Activated T-helper 1 cell treated with anti-CD3 and anti-CD28 coated beads, Interleukin-2, amount 50 U/mL, for 16 hours (primary cell): ENCODE results near the gene RFXANK.
"Not testable (repeated sequence)": the region's sequence is repeated elsewhere in the genome, so short reads cannot be mapped to it uniquely, and the experiment has no call there.

Experiments used
- DNase-seq, 2 donors: peaks; one replicate each; pipeline ENCODE4 v3.0.0-alpha.2; 2020; ENCODE audit warnings: low read depth in 1 of 2, low spot score in 1 of 2

RFXANK gene

GRCh38 chr19:19192078-19192882 lies at the start of gene RFXANK, which contains the start of gene BORCS8:
RFXANK (plus strand) TSS chr19:19192258; CDS start chr19:19193947, 1,689 bp downstream.
BORCS8 (minus strand) TSS chr19:19192152; CDS start chr19:19192117, 35 bp downstream.
- DNase-seq = peak; percentile 97 to 98

- DNase-seq = no peak
Measured at GRCh38 chr19:19142347-19142746, 49.7 kb upstream of the RFXANK start.

- DNase-seq = no peak
Measured at GRCh38 chr19:19145281-19145680, 46.8 kb upstream of the RFXANK start.

GRCh38 chr19:19145684-19146608 lies 46.1 kb upstream of the RFXANK start:
- DNase-seq = peak; percentile 78 to 86

- no peak for DNase-seq
Measured at GRCh38 chr19:19146865-19147264, 45.2 kb upstream of the RFXANK start.

- DNase-seq = no peak
Measured at GRCh38 chr19:19147344-19147743, 44.7 kb upstream of the RFXANK start.

- not testable (repeated sequence) for DNase-seq
Measured at GRCh38 chr19:19148504-19148903, 43.6 kb upstream of the RFXANK start.

GRCh38 chr19:19149435-19149834 lies 42.6 kb upstream of the RFXANK start:
- DNase-seq = no peak

GRCh38 chr19:19151418-19151817 lies 40.6 kb upstream of the RFXANK start:
- no peak for DNase-seq

- no peak for DNase-seq
Measured at GRCh38 chr19:19152668-19153384, 39.2 kb upstream of the RFXANK start.

- no peak for DNase-seq
Measured at GRCh38 chr19:19154768-19155494, 37.1 kb upstream of the RFXANK start.

- DNase-seq = no peak
Measured at GRCh38 chr19:19155495-19156219, 36.4 kb upstream of the RFXANK start.

- DNase-seq = no peak
Measured at GRCh38 chr19:19157808-19158207, 34.2 kb upstream of the RFXANK start.

GRCh38 chr19:19159534-19159933 lies 32.5 kb upstream of the RFXANK start:
- DNase-seq = no peak

- DNase-seq = no peak
Measured at GRCh38 chr19:19160461-19161035, 31.5 kb upstream of the RFXANK start.

- no peak for DNase-seq
Measured at GRCh38 chr19:19162495-19162894, 29.6 kb upstream of the RFXANK start.

- no peak for DNase-seq
Measured at GRCh38 chr19:19165396-19165795, 26.7 kb upstream of the RFXANK start.

GRCh38 chr19:19167612-19168011 lies 24.4 kb upstream of the RFXANK start:
- DNase-seq = no peak

- DNase-seq = no peak
Measured at GRCh38 chr19:19169236-19170052, 22.6 kb upstream of the RFXANK start.
